HCT116 (cell line): Measurements from ENCODE around the gene SIGLEC7. TPM values are rescaled to one million over a fixed set of nuclear protein-coding genes. Genes with fewer than 3 reads are reported as not detected.

Experiments
- ATAC-seq: fragments of 200-7000 bp; cut with Tn5 transposase; 2 replicates; pipeline ENCODE4 v1.9.1; 2020; ENCODE audit warnings: mild to moderate bottlenecking, moderate library complexity
- BruUV-seq: library from RNA; stranded (reverse); fragments of 400-500 nt; replicated peaks from 2 replicates; lab custom pipeline; 2021; lab: Mats Ljungman, UMichigan
- CTCF ChIA-PET: fragments of 300-600 bp; sonication (Branson Sonifier 250); formaldehyde crosslinking; loops from one replicate; lab custom pipeline; 2021; ENCODE audit warnings: antibody characterized with exemption; lab: Charles Lee
- POLR2A ChIA-PET: fragments of 300-600, 350-600 bp; sonication (Branson Sonifier 250); formaldehyde crosslinking; loops from one replicate; lab custom pipeline; 2021; ENCODE audit warnings: antibody characterized with exemption; lab: Charles Lee
- RAD21 ChIA-PET, 2 experiments: fragments of 300-600 bp; sonication (Branson Sonifier 250); formaldehyde crosslinking; loops; one replicate each; lab custom pipeline; 2023; ENCODE audit warnings: low total read pairs in 2 of 2; ENCODE audit not compliant: uncharacterized antibody in 2 of 2, unreplicated experiment in 2 of 2, low non-redundant PET in 1 of 2; lab: Charles Lee
- DNase-seq: peaks from one replicate; pipeline ENCODE4 v3.0.0-alpha.2; 2010; ENCODE audit warnings: low read depth, low spot score
- H2AFZ ChIP-seq: fragments of 200-600 bp; shearing (Covaris generic), sonication (generic); 2 replicates; pipeline ENCODE4 v1.6.1; 2017; ENCODE audit warnings: low read depth, mixed run types, mixed read lengths, antibody characterized with exemption, low read length; ENCODE audit not compliant: poor library complexity, severe bottlenecking
- H3K27ac ChIP-seq: 2 replicates; pipeline ENCODE4 v1.5.1; 2012; ENCODE audit warnings: low read depth, low read length
- H3K27me3 ChIP-seq: fragments of 200-600 bp; sonication (generic); 2 replicates; pipeline ENCODE4 v1.6.1; 2016; ENCODE audit warnings: mixed run types, low read length, mixed read lengths; ENCODE audit not compliant: insufficient read depth
- H3K36me3 ChIP-seq, 2 experiments: fragments of 200-500 bp in 1 of 2; fragments of 200-600 bp in 1 of 2; sonication (Bioruptor generic) in 1 of 2; sonication (generic) in 1 of 2; 2 replicates each; pipeline versions ENCODE4 v1.5.1 to v1.6.1; 2014 to 2016; ENCODE audit warnings: low read length in 2 of 2, inconsistent platforms in 1 of 2, mixed read lengths in 1 of 2, mixed run types in 1 of 2; ENCODE audit not compliant: insufficient read depth in 2 of 2, control insufficient read depth in 1 of 2
- H3K4me1 ChIP-seq, 2 experiments: fragments of 200-600 bp in 1 of 2; sonication (generic) in 1 of 2; 2 replicates each; pipeline versions ENCODE4 v1.5.1 to v1.6.1; 2012 to 2017; ENCODE audit warnings: low read length in 2 of 2, inconsistent platforms in 1 of 2, mild to moderate bottlenecking in 1 of 2, mixed read lengths in 1 of 2, mixed run types in 1 of 2, moderate library complexity in 1 of 2; ENCODE audit not compliant: insufficient read depth in 2 of 2, control insufficient read depth in 1 of 2
- H3K4me2 ChIP-seq: fragments of 200-600 bp; sonication (generic); 2 replicates; pipeline ENCODE4 v1.6.1; 2017; ENCODE audit warnings: mixed run types, low read length, mixed read lengths
- H3K4me3 ChIP-seq, 2 experiments: fragments of 200-600 bp in 1 of 2; sonication (generic) in 1 of 2; replicated peaks in 1 of 2; 2 replicates each; pipeline ENCODE4 v1.5.1; 2011 to 2016; ENCODE audit warnings: low read length in 2 of 2, control low read depth in 1 of 2, low read depth in 1 of 2, mild to moderate bottlenecking in 1 of 2, mixed read lengths in 1 of 2, mixed run types in 1 of 2
- H3K79me2 ChIP-seq: fragments of 200-600 bp; sonication (generic); 2 replicates; pipeline ENCODE4 v1.6.1; 2017; ENCODE audit warnings: mild to moderate bottlenecking, mixed run types, low read length, moderate library complexity, mixed read lengths; ENCODE audit not compliant: insufficient read depth
- H3K9ac ChIP-seq: fragments of 200-600 bp; sonication (generic); 2 replicates; pipeline ENCODE4 v1.6.1; 2016; ENCODE audit warnings: low read length, mixed read lengths
- H3K9me2 ChIP-seq: fragments of 200-600 bp; sonication (generic), shearing (Covaris generic); 2 replicates; pipeline ENCODE4 v1.6.1; 2017; ENCODE audit warnings: mixed run types, mild to moderate bottlenecking, moderate library complexity; ENCODE audit not compliant: insufficient read depth
- H3K9me3 ChIP-seq, 2 experiments: fragments of 200-500 bp in 1 of 2; fragments of 200-600 bp in 1 of 2; sonication (Bioruptor generic) in 1 of 2; sonication (generic) in 1 of 2; 2 replicates each; pipeline ENCODE4 v1.6.1; 2014 to 2017; ENCODE audit warnings: low read length in 2 of 2, mixed read lengths in 2 of 2, inconsistent platforms in 1 of 2, low read depth in 1 of 2, mild to moderate bottlenecking in 1 of 2, mixed run types in 1 of 2, moderate library complexity in 1 of 2; ENCODE audit not compliant: control insufficient read depth in 1 of 2, insufficient read depth in 1 of 2
- H4K20me1 ChIP-seq: fragments of 200-600 bp; sonication (generic), shearing (Covaris generic); 2 replicates; pipeline ENCODE4 v1.6.1; 2017; ENCODE audit warnings: mixed run types, mild to moderate bottlenecking, moderate library complexity; ENCODE audit not compliant: insufficient read depth
- CBX3 ChIP-seq: IDR thresholded peaks from 2 replicates; pipeline ENCODE4 v1.6.1; 2012; ENCODE audit warnings: low read depth
- CTCF ChIP-seq, 3 experiments: fragments of 200-600 bp in 1 of 3; sonication (generic) in 1 of 3; IDR thresholded peaks in 2 of 3; conservative IDR thresholded peaks in 1 of 3; 2 replicates each; pipeline ENCODE4 v1.5.1; 2012 to 2017; ENCODE audit warnings: low read depth in 2 of 3, low read length in 2 of 3, antibody characterized with exemption in 1 of 3, borderline replicate concordance in 1 of 3, control low read depth in 1 of 3, mild to moderate bottlenecking in 1 of 3, mixed read lengths in 1 of 3, mixed run types in 1 of 3, moderate library complexity in 1 of 3; ENCODE audit not compliant: insufficient read depth in 1 of 3
- ELF1 ChIP-seq: IDR thresholded peaks from 2 replicates; pipeline ENCODE4 v1.6.1; 2012; ENCODE audit warnings: low read depth, borderline replicate concordance
- EZH2 ChIP-seq: fragments of 200-600 bp; sonication (generic); IDR thresholded peaks from 2 replicates; pipeline ENCODE4 v1.6.1; 2017; ENCODE audit warnings: antibody characterized with exemption, mixed run types
- EZH2phosphoT487 ChIP-seq: fragments of 200-600 bp; IDR thresholded peaks from 2 replicates; pipeline ENCODE4 v1.6.1; 2018; ENCODE audit warnings: antibody characterized with exemption, borderline replicate concordance
- FOSL1 ChIP-seq: IDR thresholded peaks from 2 replicates; pipeline ENCODE4 v1.6.1; 2012; ENCODE audit warnings: low read depth
- JUND ChIP-seq: IDR thresholded peaks from 2 replicates; pipeline ENCODE4 v1.6.1; 2012
- POLR2A ChIP-seq: IDR thresholded peaks from 2 replicates; pipeline ENCODE4 v1.7.0; 2011; ENCODE audit warnings: borderline replicate concordance; ENCODE audit not compliant: insufficient read depth, insufficient read length; ENCODE audit errors: extremely low read depth
- RAD21 ChIP-seq: IDR thresholded peaks from 2 replicates; pipeline ENCODE4 v1.6.1; 2012; ENCODE audit warnings: low read depth, mild to moderate bottlenecking
- REST ChIP-seq: IDR thresholded peaks from 2 replicates; pipeline ENCODE4 v1.6.1; 2012; ENCODE audit warnings: low read depth
- SP1 ChIP-seq: IDR thresholded peaks from 2 replicates; pipeline ENCODE4 v1.6.1; 2012; ENCODE audit warnings: low read depth
- SRF ChIP-seq: IDR thresholded peaks from 2 replicates; pipeline ENCODE4 v1.6.1; 2012; ENCODE audit warnings: low read depth
- TCF7L2 ChIP-seq: IDR thresholded peaks from 2 replicates; pipeline ENCODE4 v1.7.0; 2011; ENCODE audit warnings: borderline replicate concordance, inconsistent platforms; ENCODE audit not compliant: insufficient read depth, insufficient read length; ENCODE audit errors: extremely low read depth
- ZBTB33 ChIP-seq: IDR thresholded peaks from 2 replicates; pipeline ENCODE4 v1.6.1; 2011; ENCODE audit warnings: mild to moderate bottlenecking, low read length, moderate library complexity; ENCODE audit not compliant: insufficient replicate concordance; ENCODE audit errors: extremely low read depth
- ZFX ChIP-seq: fragments of 450-650 bp; IDR thresholded peaks from 2 replicates; pipeline ENCODE4 v1.6.1; 2017
- intact Hi-C: fragments of 100-400 bp; cut with micrococcal nuclease; formaldehyde crosslinking; loops from 2 replicates; pipeline ENCODE4 v1.10.0; 2022
- total RNA-seq: library from RNA; stranded (reverse); gene quantifications from one replicate; pipeline ENCODE4 v1.2.1, GENCODE V29; 2021; ENCODE audit not compliant: unreplicated experiment

SIGLEC7 gene
- total RNA-seq, 1 experiment from 2014 or later, result not detected

- DNase-seq (no peak), ATAC-seq (no peak)
- Histone ChIP-seq H2AFZ (no peak overlapping the region), H3K4me3 (no peak overlapping the region), H3K36me3 (no peaks in the 10 kb centered on the region), H3K79me2 (no peaks in the 10 kb centered on the region), H3K27me3 (no peaks in the 10 kb centered on the region), H3K4me2 (no peak overlapping the region), H3K9me2 (no peaks in the 10 kb centered on the region), H3K9ac (no peak overlapping the region), H3K9me3 (no peaks in the 10 kb centered on the region), H4K20me1 (no peaks in the 10 kb centered on the region), H3K4me1 (no peaks in the 10 kb centered on the region), H3K27ac (no peak overlapping the region)
- TF ChIP-seq JUND, result no peak
- TF ChIP-seq SRF, result no peak
- TF ChIP-seq CBX3, result no peak
- TF ChIP-seq EZH2, result no peak
- TF ChIP-seq FOSL1, result no peak
- TF ChIP-seq ZFX, result no peak
- no peak for TF ChIP-seq EZH2phosphoT487
- no peak for TF ChIP-seq CTCF (IDR thresholded peaks at IDR 0.05 in 2 of 3, conservative IDR thresholded peaks at IDR 0.05 in 1 of 3; ENCODE audit: borderline replicate concordance in 1 of 3, insufficient read depth in 1 of 3, low read depth in 2 of 3, low read length in 2 of 3)
- TF ChIP-seq TCF7L2, result no peak
- no peak for TF ChIP-seq RAD21
- no peak for TF ChIP-seq ELF1
- ChIA-PET RAD21 (no interaction called here), CTCF (no interaction called here), POLR2A (no interaction called here)
- intact Hi-C loops, result no loop called here
- no TSS peak for BruUV-seq
Measured at GRCh38 chr19:51185868-51186215, 43.7 kb downstream of the SIGLEC7 start.

GRCh38 chr19:51186323-51186722, 44.2 kb downstream of the SIGLEC7 start:
- ChIA-PET POLR2A (no interaction called here), CTCF (no interaction called here)
- no peak overlapping the region for H3K27ac ChIP-seq
- TF ChIP-seq CBX3 (no peak), SRF (no peak), POLR2A (no peak), REST (no peak), ZBTB33 (no peak), ZFX (no peak), SP1 (no peak), FOSL1 (no peak), RAD21 (no peak)

More at GRCh38 chr19:51186323-51186722, 44.2 kb downstream of the SIGLEC7 start:
- no peak overlapping the region for H3K9ac ChIP-seq
- no peaks in the 10 kb centered on the region for H3K79me2 ChIP-seq
- no peak overlapping the region for H3K4me2 ChIP-seq
- RAD21 ChIA-PET, result no interaction called here
- ATAC-seq, result no peak
- no TSS peak for BruUV-seq
- no peaks in the 10 kb centered on the region for H3K4me1 ChIP-seq
- H3K9me3 ChIP-seq, result no peaks in the 10 kb centered on the region
- H2AFZ ChIP-seq, result no peak overlapping the region
- no peaks in the 10 kb centered on the region for H3K36me3 ChIP-seq
- intact Hi-C loops, result no loop called here
- no peak for DNase-seq
- H3K27me3 ChIP-seq, result no peaks in the 10 kb centered on the region
- H3K9me2 ChIP-seq, result no peaks in the 10 kb centered on the region
- no peaks in the 10 kb centered on the region for H4K20me1 ChIP-seq
- H3K4me3 ChIP-seq, result no peak overlapping the region
